Neutrophil (primary cell): Measurements from ENCODE around the gene IQCF6.

ENCODE experiments used
- H3K27ac ChIP-seq: fragments of 200-600 bp; sonication (generic); 2 replicates; pipeline ENCODE4 v1.5.1; 2016; ENCODE audit warnings: mild to moderate bottlenecking, moderate library complexity
- H3K27me3 ChIP-seq: fragments of 200-600 bp; sonication (generic); 2 replicates; pipeline ENCODE4 v1.6.0; 2016; ENCODE audit warnings: mild to moderate bottlenecking
- H3K36me3 ChIP-seq: fragments of 200-600 bp; sonication (generic); 2 replicates; pipeline ENCODE4 v1.5.1; 2017
- H3K4me1 ChIP-seq, 2 experiments: fragments of 200-600 bp in 1 of 2; sonication (generic) in 1 of 2; 1 replicate in 1 of 2; 2 replicates in 1 of 2; pipeline versions ENCODE4 v1.5.1 to v1.6.1; 2013 to 2016; ENCODE audit warnings: low read depth in 1 of 2, low read length in 1 of 2, mild to moderate bottlenecking in 1 of 2, moderate library complexity in 1 of 2; ENCODE audit not compliant: control insufficient read depth in 1 of 2, insufficient read depth in 1 of 2
- H3K4me3 ChIP-seq, 2 experiments: fragments of 200-600 bp in 1 of 2; sonication (generic) in 1 of 2; 1 replicate in 1 of 2; 2 replicates in 1 of 2; pipeline ENCODE4 v1.5.1; 2013 to 2016; ENCODE audit warnings: low read depth in 1 of 2, low read length in 1 of 2, mild to moderate bottlenecking in 1 of 2, moderate library complexity in 1 of 2
- H3K9me3 ChIP-seq: fragments of 200-600 bp; sonication (generic); 2 replicates; pipeline ENCODE4 v1.5.1; 2016
- CTCF ChIP-seq: fragments of 200-600 bp; sonication (generic); IDR thresholded peaks from 2 replicates; pipeline ENCODE4 v1.5.1; 2016; ENCODE audit warnings: antibody characterized with exemption

IQCF6 gene

GRCh38 chr3:51733859-51734571 is 45.0 kb downstream of the IQCF6 start:
- TF ChIP-seq CTCF: no peak
- Histone ChIP-seq H3K4me3 (no peak overlapping the region), H3K4me1 (no peaks in the 10 kb centered on the region), H3K27ac (no peak overlapping the region), H3K9me3 (no peaks in the 10 kb centered on the region), H3K36me3 (no peaks in the 10 kb centered on the region), H3K27me3 (peaks cover 12% of the 10 kb centered on the region)

GRCh38 chr3:51729042-51729633 is 49.9 kb downstream of the IQCF6 start:
- peaks cover 16% of the 10 kb centered on the region for H3K27me3 ChIP-seq
- H3K4me1 ChIP-seq: no peaks in the 10 kb centered on the region
- no peak overlapping the region for H3K27ac ChIP-seq
- no peaks in the 10 kb centered on the region for H3K36me3 ChIP-seq
- no peak overlapping the region for H3K4me3 ChIP-seq
- H3K9me3 ChIP-seq: no peaks in the 10 kb centered on the region
- TF ChIP-seq CTCF: no peak
